Hair follicular keratinocyte (primary cell): ENCODE data around the gene PHF23. TPM values are rescaled to one million over a fixed set of nuclear protein-coding genes. Genes with fewer than 3 reads are reported as not detected.

Experiments used
- total RNA-seq: library from RNA; depleted of rRNA; stranded (reverse); fragments of >200 nt; gene quantifications from 2 replicates; pipeline ENCODE4 v1.2.3, GENCODE V29; 2015

PHF23 gene
- 26.9 and 32.2 TPM in 2 replicates for total RNA-seq

GRCh38 chr17:7239091-7240027 is at the start of gene PHF23:
TSS of gene PHF23 (minus strand) at chr17:7239457. CDS start at chr17:7239279, 178 bp downstream.

GRCh38 chr17:7281074-7281952 is 42.1 kb upstream of the PHF23 start, which contains the start of gene SLC2A4:
TSS of gene SLC2A4 (plus strand) at chr17:7281718. CDS start at chr17:7281935, 217 bp downstream.

DNA sequence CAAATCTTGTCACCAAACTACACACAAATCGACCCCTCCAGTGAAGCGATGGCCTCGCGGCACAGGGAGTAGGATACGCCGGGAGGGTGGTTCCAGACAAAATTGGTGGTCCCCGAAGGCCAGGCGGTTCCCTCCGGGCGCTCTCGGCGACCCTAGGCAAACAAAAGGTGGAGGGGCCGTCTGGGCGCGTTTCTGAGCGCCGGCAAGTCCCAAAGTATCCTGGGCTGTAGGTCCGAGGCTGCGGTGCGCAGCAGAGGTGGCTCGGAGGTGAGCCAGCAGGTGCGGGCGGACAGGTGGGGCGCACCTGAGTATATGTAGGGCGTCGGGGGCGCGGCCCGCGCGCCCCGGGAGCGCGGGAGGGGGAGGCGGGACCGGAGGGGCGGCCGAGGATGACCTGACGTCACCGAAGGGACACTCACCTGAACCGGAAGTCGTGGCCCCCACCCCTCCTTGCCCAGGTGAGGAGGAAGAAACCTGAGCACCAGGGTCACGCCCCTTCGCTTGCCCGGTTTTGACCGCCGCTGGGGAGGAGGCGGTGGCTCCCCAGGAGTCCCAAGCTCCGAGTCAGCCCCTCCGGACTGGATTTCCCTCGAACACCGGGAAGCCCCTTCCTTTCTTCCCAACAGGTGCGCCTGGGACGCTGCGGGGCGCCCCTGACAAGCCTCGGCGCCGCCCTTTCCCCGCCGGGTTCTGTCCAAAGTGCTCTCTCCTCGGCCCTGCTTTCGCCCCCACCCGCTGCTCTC is 23.1 kb upstream of the PHF23 start, which contains the start of gene CLDN7:
Gene CLDN7, minus strand, starts transcription at position 287 of the 743 bp plus-strand sequence. CDS start 435 bp downstream, outside the sequence.

DNA sequence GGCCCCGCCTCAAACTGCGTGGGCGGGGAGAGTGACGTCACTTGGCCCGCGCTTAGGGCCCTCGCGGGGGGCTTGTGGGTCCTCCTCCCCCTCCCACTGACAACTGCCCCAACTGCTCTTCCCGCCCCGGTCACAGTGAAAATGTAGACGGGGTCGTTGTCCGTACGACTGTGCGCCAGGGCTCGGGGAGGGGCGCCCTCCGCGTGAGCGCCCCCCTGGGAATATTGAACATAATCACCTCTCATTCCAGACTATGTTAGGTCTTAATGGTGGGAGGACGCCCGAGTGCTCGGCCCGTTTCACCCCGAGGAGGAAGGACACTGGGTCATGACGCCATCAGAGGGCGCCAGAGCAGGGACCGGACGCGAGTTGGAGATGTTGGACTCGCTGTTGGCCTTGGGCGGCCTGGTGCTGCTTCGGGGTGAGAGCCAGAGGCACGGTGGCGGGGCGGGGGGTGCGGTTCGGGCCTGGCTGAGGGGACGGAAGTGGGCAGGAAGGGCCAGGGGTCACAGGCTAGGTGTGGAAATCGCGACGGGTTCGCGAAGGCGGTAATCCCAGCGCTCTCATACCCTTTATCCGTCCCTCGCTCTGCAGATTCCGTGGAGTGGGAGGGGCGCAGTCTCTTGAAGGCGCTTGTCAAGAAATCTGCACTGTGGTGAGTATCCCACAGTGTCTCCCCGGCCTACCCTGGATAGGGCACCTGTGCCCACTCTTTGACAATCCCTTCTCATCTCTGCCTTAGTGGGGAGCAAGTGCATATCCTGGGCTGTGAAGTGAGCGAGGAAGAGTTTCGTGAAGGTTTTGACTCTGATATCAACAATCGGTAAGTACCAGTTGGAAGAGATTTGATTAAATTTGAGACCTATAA is 13.2 kb upstream of the PHF23 start, which contains the start of gene ELP5:
Gene ELP5, plus strand, starts transcription at position 40 of the 868 bp plus-strand sequence. Its CDS starts 336 bp downstream, at position 376.

DNA sequence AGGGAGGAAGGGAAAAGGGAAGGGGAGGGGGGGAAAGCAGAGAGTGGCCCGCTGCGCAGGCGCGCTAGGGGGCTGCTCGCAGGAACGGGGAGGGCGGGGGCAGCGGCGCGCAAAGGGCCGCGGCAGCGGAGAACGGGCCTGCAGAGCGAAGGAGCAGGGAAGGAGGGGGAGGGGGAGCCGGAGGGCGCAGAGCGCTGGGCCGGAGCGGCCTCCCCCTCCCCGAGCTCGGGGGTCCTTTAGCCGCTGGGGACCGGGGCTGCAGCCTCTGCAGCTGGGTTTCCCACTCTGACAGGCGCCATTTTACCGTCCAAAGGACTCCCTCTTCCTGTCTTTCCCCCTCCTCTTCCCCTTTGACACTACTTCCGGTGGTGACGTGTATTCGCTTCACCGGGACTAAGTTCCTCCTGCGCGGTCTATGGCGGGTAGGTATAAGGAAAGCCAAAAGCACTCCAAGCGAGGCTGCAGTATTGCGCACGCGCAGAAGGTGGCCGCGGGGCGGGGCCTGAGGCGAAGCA is 12.5 kb upstream of the PHF23 start, which contains the start of gene CTDNEP1:
Gene CTDNEP1, minus strand, starts transcription at position 74 of the 515 bp plus-strand sequence. CDS start 438 bp downstream, outside the sequence.

DNA sequence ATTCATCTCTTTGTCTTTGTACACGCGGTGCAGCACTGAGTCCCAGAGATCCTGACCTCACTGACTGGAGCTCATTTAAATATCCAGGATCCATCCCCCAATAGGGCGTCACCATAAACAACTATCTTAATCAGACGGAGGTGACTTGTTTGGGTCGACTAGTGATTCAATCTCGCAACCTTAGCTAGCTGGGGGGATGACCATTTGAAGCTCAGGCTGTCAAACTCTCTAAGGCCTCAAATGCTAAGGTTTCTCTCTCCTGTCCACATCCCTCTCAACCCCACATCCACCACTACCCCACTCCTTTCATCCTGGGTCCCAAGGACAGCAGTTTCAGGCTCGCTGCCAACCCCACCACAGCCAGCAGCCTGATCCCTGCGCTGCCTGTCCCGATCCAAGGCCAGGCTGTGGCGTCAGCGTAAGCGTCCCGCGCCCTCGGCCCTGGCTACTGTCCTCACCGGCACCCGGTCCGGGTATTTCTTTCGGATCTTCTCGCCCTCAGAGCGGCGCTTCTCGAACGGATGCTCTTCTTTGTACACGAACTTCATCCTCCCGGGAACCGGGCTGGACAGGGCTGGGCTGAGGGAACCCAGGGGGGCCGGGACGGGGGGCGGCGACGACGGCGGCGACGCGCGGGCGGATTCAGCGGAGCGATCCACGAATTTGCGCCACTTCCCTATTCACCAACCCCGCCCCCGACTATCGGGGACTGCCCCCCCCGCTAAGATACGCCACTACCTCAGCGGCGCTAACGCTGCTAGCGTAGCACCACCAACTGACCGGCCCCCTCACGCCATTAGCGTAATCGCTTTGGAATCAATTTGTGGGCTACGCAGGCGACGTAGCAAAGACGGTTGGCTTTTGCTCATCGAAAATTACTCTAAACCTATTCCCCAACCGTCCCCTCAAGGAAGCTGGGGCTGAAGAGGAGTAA is 2.8 kb upstream of the PHF23 start, which contains the start of gene GABARAP:
Gene GABARAP, minus strand, starts transcription at position 667 of the 934 bp plus-strand sequence. Its CDS starts 119 bp downstream, at position 548.

GRCh38 chr17:7234083-7234951 is 4.9 kb downstream of the PHF23 start, which contains the start of gene DVL2:
TSS of gene DVL2 (minus strand) at chr17:7234517. CDS start at chr17:7234262, 255 bp downstream.

GRCh38 chr17:7219812-7220592 is 19.3 kb downstream of the PHF23 start, which contains the start of the genes ACADVL and DLG4:
TSS of gene ACADVL (plus strand) at chr17:7219938. CDS start at chr17:7219985, 47 bp downstream.
TSS of gene DLG4 (minus strand) at chr17:7219836.

Other genes with a start within 250 kb of the PHF23 start
- 0.57 and 1.2 TPM in 2 replicates for gene ALOX12, start 243.4 kb downstream of the PHF23 start, total RNA-seq
- 228 and 289 TPM in 2 replicates for gene RNASEK, start 226.8 kb downstream of the PHF23 start, total RNA-seq
- 0.39 TPM in 1 of 2 replicates, not detected in the other for gene BCL6B, start 216.4 kb downstream of the PHF23 start, total RNA-seq
- gene SLC16A13, start 203.4 kb downstream of the PHF23 start, total RNA-seq: 4.0 and 4.1 TPM in 2 replicates
- not detected in 2 replicates for gene SLC16A11, start 195.4 kb downstream of the PHF23 start, total RNA-seq
- not detected in 2 replicates for gene CLEC10A, start 159.2 kb downstream of the PHF23 start, total RNA-seq
- not detected in 2 replicates for gene ASGR2, start 124.6 kb downstream of the PHF23 start, total RNA-seq
- gene ASGR1, start 60.1 kb downstream of the PHF23 start, total RNA-seq: 0.23 TPM in 1 of 2 replicates, not detected in the other
- 1.4 and 5.5 TPM in 2 replicates for gene DLG4, start 19.6 kb downstream of the PHF23 start, total RNA-seq
- gene ACADVL, start 19.5 kb downstream of the PHF23 start, total RNA-seq: 173 and 216 TPM in 2 replicates
- gene DVL2, start 4.9 kb downstream of the PHF23 start, total RNA-seq: 32.6 and 39.5 TPM in 2 replicates
- gene GABARAP, start 3.0 kb upstream of the PHF23 start, total RNA-seq: 171 and 262 TPM in 2 replicates
- 39.4 and 49.4 TPM in 2 replicates for gene CTDNEP1, start 12.3 kb upstream of the PHF23 start, total RNA-seq
- 23.3 and 36.8 TPM in 2 replicates for gene ELP5, start 12.8 kb upstream of the PHF23 start, total RNA-seq
- gene CLDN7, start 23.0 kb upstream of the PHF23 start, total RNA-seq: 7.9 and 26.0 TPM in 2 replicates
- gene SLC2A4, start 42.3 kb upstream of the PHF23 start, total RNA-seq: 0.08 and 1.4 TPM in 2 replicates
- 0.47 and 0.72 TPM in 2 replicates for gene YBX2, start 55.2 kb upstream of the PHF23 start, total RNA-seq
- 557 and 909 TPM in 2 replicates for gene EIF5A, start 68.2 kb upstream of the PHF23 start, total RNA-seq
- gene GPS2, start 75.9 kb upstream of the PHF23 start, total RNA-seq: 42.7 and 70.0 TPM in 2 replicates
- gene NEURL4, start 89.9 kb upstream of the PHF23 start, total RNA-seq: 6.2 and 10.9 TPM in 2 replicates
- gene ACAP1, start 97.1 kb upstream of the PHF23 start, total RNA-seq: 3.3 and 5.6 TPM in 2 replicates
- gene KCTD11, start 112.7 kb upstream of the PHF23 start, total RNA-seq: 6.0 and 13.0 TPM in 2 replicates
- not detected in 2 replicates for gene TMEM95, start 115.7 kb upstream of the PHF23 start, total RNA-seq
- 3.8 and 7.7 TPM in 2 replicates for gene TNK1, start 141.6 kb upstream of the PHF23 start, total RNA-seq
- 68.4 and 99.4 TPM in 2 replicates for gene PLSCR3, start 155.1 kb upstream of the PHF23 start, total RNA-seq
- 138 and 193 TPM in 2 replicates for gene TMEM256, start 164.6 kb upstream of the PHF23 start, total RNA-seq
- gene NLGN2, start 168.4 kb upstream of the PHF23 start, total RNA-seq: 2.4 and 6.1 TPM in 2 replicates
- not detected in 2 replicates for gene SPEM1, start 180.9 kb upstream of the PHF23 start, total RNA-seq
- not detected in 2 replicates for gene SPEM2, start 186.2 kb upstream of the PHF23 start, total RNA-seq
- gene SPEM3, start 189.4 kb upstream of the PHF23 start, total RNA-seq: not detected in 2 replicates
- 25.2 and 30.4 TPM in 2 replicates for gene TMEM102, start 196.0 kb upstream of the PHF23 start, total RNA-seq
- gene FGF11, start 200.1 kb upstream of the PHF23 start, total RNA-seq: 7.5 and 17.3 TPM in 2 replicates
- gene CHRNB1, start 205.6 kb upstream of the PHF23 start, total RNA-seq: 9.8 and 14.8 TPM in 2 replicates
- gene ZBTB4, start 240.2 kb upstream of the PHF23 start, total RNA-seq: 25.9 and 36.8 TPM in 2 replicates
- gene SLC35G6, start 242.0 kb upstream of the PHF23 start, total RNA-seq: not detected in 2 replicates
- 31.9 and 33.7 TPM in 2 replicates for gene POLR2A, start 244.9 kb upstream of the PHF23 start, total RNA-seq